ENCODE results near the gene USP31. TPM values are rescaled to one million over a fixed set of nuclear protein-coding genes. Genes with fewer than 3 reads are reported as not detected.
A peak's percentile ranks its signal among the peaks of the same experiment; 100 is the strongest.

Gene USP31
- total RNA-seq, 4 donors from 2014 or later: 10.0 to 18.2 (median 13.2) TPM

- Histone ChIP-seq H3K4me1 (no peaks in the 10 kb centered on the region), H3K36me3 (no peaks in the 10 kb centered on the region), H3K27ac (no peak overlapping the region), H3K27me3 (no peaks in the 10 kb centered on the region), H3K9me3 (no peaks in the 10 kb centered on the region), H3K4me3 (replicated peaks in 1 of 3) (no peak overlapping the region)
- TF ChIP-seq POLR2A (IDR thresholded peaks at IDR 0.05): no peak
- no peak for TF ChIP-seq CTCF (IDR thresholded peaks at IDR 0.05)
- intact Hi-C loops (cut with DNase I): no loop called here
- WGBS, 2 donors: 80 to 82% methylated on average over 4 of the region's 4 CpGs
- DNase-seq: no peak
These were observed 10.8 kb upstream of the USP31 start for GRCh38 chr16:23160082-23160481.

- DNase-seq: no peak
- no peak for TF ChIP-seq CTCF (IDR thresholded peaks at IDR 0.05)
- no peak for TF ChIP-seq POLR2A (IDR thresholded peaks at IDR 0.05)
- WGBS, 2 donors: 95 to 96% methylated on average over 6 of the region's 6 CpGs
- Histone ChIP-seq H3K36me3 (no peaks in the 10 kb centered on the region), H3K9me3 (no peaks in the 10 kb centered on the region), H3K4me3 (replicated peaks in 1 of 3) (no peak overlapping the region), H3K27me3 (no peaks in the 10 kb centered on the region), H3K4me1 (no peaks in the 10 kb centered on the region), H3K27ac (no peak overlapping the region)
- intact Hi-C loops (cut with DNase I): no loop called here
These were observed 8.9 kb upstream of the USP31 start for GRCh38 chr16:23158114-23158513.

GRCh38 chr16:23156946-23157460 lies 7.8 kb upstream of the USP31 start:
- no peak overlapping the region for H3K27ac ChIP-seq
- no peaks in the 10 kb centered on the region for H3K4me1 ChIP-seq
- WGBS, 2 donors: 64 to 72% methylated on average over 1 of the region's 1 CpG
- no peaks in the 10 kb centered on the region for H3K9me3 ChIP-seq
- no peak for DNase-seq
- TF ChIP-seq POLR2A (IDR thresholded peaks at IDR 0.05): no peak
- no peak for TF ChIP-seq CTCF (IDR thresholded peaks at IDR 0.05)
- no peaks in the 10 kb centered on the region for H3K27me3 ChIP-seq
- no peak overlapping the region for H3K4me3 ChIP-seq (replicated peaks in 1 of 3)
- H3K36me3 ChIP-seq: no peaks in the 10 kb centered on the region
- intact Hi-C loops (cut with DNase I): no loop called here

- no peaks in the 10 kb centered on the region for H3K9me3 ChIP-seq
- H3K36me3 ChIP-seq: no peaks in the 10 kb centered on the region
- DNase-seq: no peak
- 60 to 70% methylated on average over 3 of the region's 3 CpGs for WGBS, 2 donors
- no peaks in the 10 kb centered on the region for H3K27me3 ChIP-seq
- intact Hi-C loops (cut with DNase I): no loop called here
- TF ChIP-seq CTCF (IDR thresholded peaks at IDR 0.05): no peak
- no peak for TF ChIP-seq POLR2A (IDR thresholded peaks at IDR 0.05)
- H3K4me3 ChIP-seq (replicated peaks in 1 of 3): no peak overlapping the region
- no peak overlapping the region for H3K27ac ChIP-seq
- H3K4me1 ChIP-seq: no peaks in the 10 kb centered on the region
These were observed 6.9 kb upstream of the USP31 start for GRCh38 chr16:23156110-23156509.

- no peaks in the 10 kb centered on the region for H3K9me3 ChIP-seq
- no peak for DNase-seq
- TF ChIP-seq POLR2A (IDR thresholded peaks at IDR 0.05) (no peak), CTCF (IDR thresholded peaks at IDR 0.05) (peak in 1 of 6 experiments; percentile 5)
- no peaks in the 10 kb centered on the region for H3K27me3 ChIP-seq
- no peak overlapping the region for H3K4me3 ChIP-seq (replicated peaks in 1 of 3)
- 35 to 40% methylated on average over 7 of the region's 7 CpGs for WGBS, 2 donors
- H3K27ac ChIP-seq: no peak overlapping the region
- H3K36me3 ChIP-seq: no peaks in the 10 kb centered on the region
- intact Hi-C loops (cut with DNase I): no loop called here
- no peaks in the 10 kb centered on the region for H3K4me1 ChIP-seq
These were observed 6.3 kb upstream of the USP31 start for GRCh38 chr16:23155445-23156049.

Data from thyroid gland (tissue), 4 donors.